GM10248 (cell line): ENCODE results near the gene KCNMA1.

ENCODE experiments used
- CTCF ChIA-PET: fragments of 300-600 bp; sonication (Branson Sonifier 250); formaldehyde crosslinking; extraction: SDS; loops from one replicate; lab custom pipeline; 2021; ENCODE audit warnings: antibody characterized with exemption; lab: Yijun Ruan, JAX
- POLR2A ChIA-PET: fragments of 350-650 bp; sonication (Branson Sonifier 250); formaldehyde crosslinking; extraction: SDS; loops from one replicate; lab custom pipeline; 2020; ENCODE audit warnings: antibody characterized with exemption; lab: Yijun Ruan, JAX
- DNase-seq: peaks from one replicate; pipeline ENCODE4 v3.0.0; 2012; ENCODE audit errors: extremely low spot score
- CTCF ChIP-seq: IDR thresholded peaks from 2 replicates; pipeline ENCODE4 v1.5.1; 2012; ENCODE audit warnings: mild to moderate bottlenecking, low read depth; ENCODE audit errors: extremely low read depth, missing control alignments, control extremely low read depth

Gene KCNMA1

GRCh38 chr10:77210645-77211044 lies 427.0 kb downstream of the KCNMA1 start:
- POLR2A ChIA-PET: no interaction called here
- CTCF ChIA-PET: interaction anchor here (0.7 to 1.5 kb wide), 2 partner anchors 14 to 36 kb away, joined by 3 to 5 read pairs; no protein-coding TSS in a partner anchor
- no peak for DNase-seq
- no peak for TF ChIP-seq CTCF

- POLR2A ChIA-PET: no interaction called here
- no peak for DNase-seq
- no peak for TF ChIP-seq CTCF
- CTCF ChIA-PET: interaction anchor here (0.9 to 1.8 kb wide), 2 partner anchors 10 to 11 kb away, joined by 3 to 4 read pairs; no protein-coding TSS in a partner anchor
Measured at GRCh38 chr10:77208684-77209256, 428.8 kb downstream of the KCNMA1 start.

GRCh38 chr10:77207828-77208185 lies 429.8 kb downstream of the KCNMA1 start:
- POLR2A ChIA-PET: no interaction called here
- TF ChIP-seq CTCF: no peak
- CTCF ChIA-PET: interaction anchor here (1.8 kb wide), 1 partner anchor 11 kb away, joined by 4 read pairs; no protein-coding TSS in a partner anchor
- DNase-seq: no peak

- no peak for TF ChIP-seq CTCF
- POLR2A ChIA-PET: no interaction called here
- DNase-seq: no peak
- CTCF ChIA-PET: no interaction called here
Measured at GRCh38 chr10:77207182-77207827, 430.3 kb downstream of the KCNMA1 start.

GRCh38 chr10:77205135-77205534 lies 432.5 kb downstream of the KCNMA1 start:
- no peak for DNase-seq
- POLR2A ChIA-PET: no interaction called here
- TF ChIP-seq CTCF: no peak
- CTCF ChIA-PET: interaction anchor here (1.5 kb wide), 1 partner anchor 14 kb away, joined by 3 read pairs; no protein-coding TSS in a partner anchor

- ChIA-PET CTCF (interaction anchor here (1.5 kb wide), 1 partner anchor 13 kb away, joined by 3 read pairs; no protein-coding TSS in a partner anchor), POLR2A (no interaction called here)
- no peak for TF ChIP-seq CTCF
- no peak for DNase-seq
Measured at GRCh38 chr10:77204171-77204570, 433.4 kb downstream of the KCNMA1 start.
